NCI-H1694 (cell line): Measurements from ENCODE around the gene PNMT.

ENCODE experiments used
- DNase-seq: peaks from one replicate; lab custom pipeline; 2025; lab: John Stamatoyannopoulos, UW

PNMT gene

GRCh38 chr17:39653662-39654331, 14.5 kb upstream of the PNMT start:
- DNase-seq, result peak; percentile 64

- no peak for DNase-seq
Observed at GRCh38 chr17:39655105-39655504, 13.1 kb upstream of the PNMT start.

- DNase-seq, result no peak
Observed at GRCh38 chr17:39658346-39658745, 9.9 kb upstream of the PNMT start.

- DNase-seq, result no peak
Observed at GRCh38 chr17:39658760-39659159, 9.5 kb upstream of the PNMT start.

- no peak for DNase-seq
Observed at GRCh38 chr17:39659279-39660010, 8.8 kb upstream of the PNMT start.

GRCh38 chr17:39660011-39660360, 8.3 kb upstream of the PNMT start:
- DNase-seq, result no peak

- DNase-seq, result no peak
Observed at GRCh38 chr17:39660397-39661385, 7.6 kb upstream of the PNMT start.

GRCh38 chr17:39661744-39662541, 6.3 kb upstream of the PNMT start:
- DNase-seq, result no peak

GRCh38 chr17:39662551-39663339, 5.5 kb upstream of the PNMT start:
- DNase-seq, result no peak

- DNase-seq, result no peak
Observed at GRCh38 chr17:39663340-39663687, 4.9 kb upstream of the PNMT start.

- DNase-seq, result no peak
Observed at GRCh38 chr17:39663688-39664580, 4.3 kb upstream of the PNMT start.

GRCh38 chr17:39664581-39665561, 3.4 kb upstream of the PNMT start, which contains the start of gene TCAP:
TSS of gene TCAP (plus strand) at chr17:39665349. CDS start at chr17:39665360, 11 bp downstream.
- DNase-seq, result no peak

GRCh38 chr17:39665642-39666224, 2.5 kb upstream of the PNMT start:
- DNase-seq, result peak; percentile 21

GRCh38 chr17:39666231-39666600, 2.0 kb upstream of the PNMT start:
- no peak for DNase-seq

GRCh38 chr17:39666601-39667261, 1.5 kb upstream of the PNMT start:
- DNase-seq, result no peak

- DNase-seq, result no peak
Observed at GRCh38 chr17:39667262-39667944, 850 bp upstream of the PNMT start.
